ENCODE results near the gene USP32.

Gene USP32

DNA sequence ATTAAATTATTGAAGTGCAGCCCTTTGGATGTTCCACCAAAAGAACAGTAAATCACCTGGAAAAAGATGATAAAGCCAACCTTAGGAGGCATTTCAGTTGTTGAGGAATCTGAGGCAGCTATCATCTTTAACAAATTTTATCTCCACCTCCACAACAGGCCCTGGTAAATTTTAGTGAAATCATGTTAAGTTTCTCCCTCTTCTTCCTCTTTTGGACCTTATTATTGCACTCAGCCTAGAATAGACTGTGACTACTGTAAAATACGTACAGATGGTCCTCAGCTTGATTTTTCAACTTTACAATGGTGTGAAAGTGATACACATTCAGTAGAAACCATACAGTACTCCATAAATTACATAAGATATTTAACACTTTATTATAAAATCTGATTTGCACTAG, 90.3 kb downstream of the USP32 start:
- DNase-seq (ENCODE audit: low read depth in 3 of 3): no peak

DNA sequence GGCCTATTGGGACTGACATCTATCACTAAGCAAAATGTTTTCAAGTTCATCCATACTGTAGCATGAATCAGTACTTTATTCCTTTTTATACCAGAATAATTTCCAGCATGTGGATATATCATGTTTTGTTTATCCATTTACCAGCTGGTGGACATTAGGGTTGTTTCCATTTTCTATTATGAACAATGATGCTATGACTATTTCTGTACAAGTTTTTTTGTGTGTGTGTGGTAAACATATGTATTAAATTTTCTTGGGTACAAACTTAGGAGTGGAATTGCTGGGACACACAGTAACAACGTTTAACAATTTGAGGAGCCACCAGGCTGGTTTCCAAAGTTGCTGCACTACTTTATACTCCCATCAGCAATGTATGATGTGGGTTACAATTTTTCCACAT, 91.0 kb downstream of the USP32 start:
- no peak for DNase-seq (ENCODE audit: low read depth in 3 of 3)

- DNase-seq (ENCODE audit: low read depth in 3 of 3): no peak
These were observed 91.9 kb downstream of the USP32 start for GRCh38 chr17:60300011-60300410.

DNA sequence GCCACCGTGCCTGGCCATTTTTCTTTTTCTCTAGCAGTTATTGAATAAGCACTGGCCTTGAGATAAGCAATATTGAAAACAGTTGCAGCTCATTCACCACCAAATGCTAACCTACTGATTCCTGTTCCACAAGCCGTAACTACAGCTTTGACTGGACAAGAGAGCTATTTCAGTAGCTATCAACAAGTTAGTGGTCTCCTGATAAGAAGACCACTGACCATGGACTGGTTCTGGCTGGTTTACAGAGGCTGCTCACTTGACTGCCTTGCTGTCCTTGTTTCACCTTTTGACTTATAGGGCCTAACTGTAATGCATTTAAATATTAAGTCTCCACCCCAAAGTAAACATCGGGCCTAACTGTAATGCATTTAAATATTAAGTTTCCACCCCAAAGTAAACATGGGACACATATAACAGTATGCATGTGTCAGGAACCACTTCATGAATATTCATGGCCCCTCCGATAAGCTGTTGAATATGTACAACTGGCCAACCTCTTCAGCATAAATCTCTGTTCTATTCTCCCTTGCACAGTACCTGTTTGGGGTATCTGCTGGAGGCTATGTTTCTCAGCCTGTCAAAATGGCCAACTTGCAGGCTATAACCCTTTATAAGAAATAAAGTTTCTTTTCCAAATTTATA, 94.1 kb downstream of the USP32 start:
- no peak for DNase-seq (ENCODE audit: low read depth in 3 of 3)

DNA sequence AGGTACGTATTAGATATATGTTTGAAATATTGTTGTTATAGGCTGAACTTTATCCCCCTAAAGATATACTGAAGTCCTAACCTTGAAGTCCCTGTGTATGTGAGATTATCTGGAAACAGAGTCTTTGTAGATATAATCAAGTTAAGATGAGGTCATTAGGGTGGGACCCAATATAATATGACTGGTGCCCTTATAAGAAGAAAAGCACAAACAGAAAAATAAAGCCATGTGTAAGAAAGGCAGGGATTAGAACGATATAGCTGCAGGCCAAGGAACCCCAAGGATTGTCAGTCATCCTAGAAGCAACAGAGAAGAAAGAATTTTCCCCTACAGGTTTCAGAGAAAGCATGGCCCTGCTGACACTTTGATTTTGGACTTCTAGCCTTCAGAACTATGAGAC, 95.8 kb downstream of the USP32 start:
- DNase-seq (ENCODE audit: low read depth in 3 of 3): no peak

GRCh38 chr17:60293580-60294335, 98.2 kb downstream of the USP32 start:
- no peak for DNase-seq (ENCODE audit: low read depth in 3 of 3)

GRCh38 chr17:60292697-60293096, 99.2 kb downstream of the USP32 start:
- no peak for DNase-seq (ENCODE audit: low read depth in 3 of 3)

GRCh38 chr17:60284709-60285108, 107.2 kb downstream of the USP32 start:
- DNase-seq (ENCODE audit: low read depth in 3 of 3): no peak

- no peak for DNase-seq (ENCODE audit: low read depth in 3 of 3)
These were observed 108.1 kb downstream of the USP32 start for GRCh38 chr17:60283816-60284215.

- no peak for DNase-seq (ENCODE audit: low read depth in 3 of 3)
These were observed 111.3 kb downstream of the USP32 start for GRCh38 chr17:60280673-60281072.

DNA sequence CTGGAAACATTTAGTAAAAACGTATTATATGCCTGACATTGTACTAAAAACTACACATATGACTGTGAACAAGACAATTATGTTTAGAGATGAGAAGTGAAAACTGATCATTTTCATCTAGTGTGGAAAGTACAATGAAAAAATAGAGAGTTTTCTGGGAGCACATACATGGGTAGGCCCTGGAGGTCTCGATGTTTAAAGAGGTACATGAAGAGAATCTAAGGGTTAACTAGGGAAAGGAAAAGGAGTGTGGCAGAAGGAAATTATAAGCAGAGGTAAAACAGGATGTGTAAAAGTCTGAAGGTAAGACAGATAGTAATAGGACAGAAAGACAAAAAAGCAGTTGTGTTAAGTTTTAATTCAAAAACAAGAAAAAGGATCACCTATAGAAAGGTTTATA, 113.7 kb downstream of the USP32 start:
- DNase-seq (ENCODE audit: low read depth in 3 of 3): no peak

- DNase-seq (ENCODE audit: low read depth in 3 of 3): no peak
These were observed 114.7 kb downstream of the USP32 start for GRCh38 chr17:60277258-60277657.

DNA sequence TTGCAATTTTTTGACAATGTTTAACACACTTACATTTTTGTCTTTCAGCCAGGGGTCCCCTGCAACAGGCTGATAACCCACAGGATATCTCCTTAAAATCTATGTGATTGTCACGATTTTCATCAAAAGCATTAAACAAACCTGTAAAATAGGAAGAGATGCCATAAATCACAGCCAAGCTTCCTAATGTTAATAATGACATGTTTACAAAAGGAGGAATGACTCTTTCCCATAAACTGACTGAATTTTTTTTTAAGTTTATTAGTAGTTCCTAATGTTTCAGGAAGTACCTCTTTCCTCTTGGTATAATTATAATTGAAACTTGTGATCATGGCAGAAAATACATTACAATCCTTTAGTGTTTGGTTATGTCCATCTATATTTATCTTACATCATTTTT, 122.5 kb downstream of the USP32 start:
- no peak for DNase-seq (ENCODE audit: low read depth in 3 of 3)

DNA sequence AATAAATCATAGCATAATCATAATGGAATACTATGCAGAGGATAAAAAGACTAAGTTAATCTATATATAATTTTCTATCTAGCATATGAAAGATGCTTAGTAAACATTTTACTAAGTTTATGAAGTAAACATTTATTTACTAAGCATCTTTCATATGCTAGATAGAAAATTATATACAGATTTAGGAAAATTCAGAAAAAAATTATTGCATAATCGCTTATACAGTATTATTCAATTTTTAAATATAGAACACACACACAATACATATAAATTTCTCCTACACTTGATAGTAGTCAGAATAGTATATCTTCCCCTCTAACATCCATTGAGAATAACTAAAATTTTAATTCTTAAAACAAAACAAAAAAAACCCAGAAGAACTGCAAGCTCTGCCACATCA, 131.4 kb downstream of the USP32 start:
- no peak for DNase-seq (ENCODE audit: low read depth in 3 of 3)

DNA sequence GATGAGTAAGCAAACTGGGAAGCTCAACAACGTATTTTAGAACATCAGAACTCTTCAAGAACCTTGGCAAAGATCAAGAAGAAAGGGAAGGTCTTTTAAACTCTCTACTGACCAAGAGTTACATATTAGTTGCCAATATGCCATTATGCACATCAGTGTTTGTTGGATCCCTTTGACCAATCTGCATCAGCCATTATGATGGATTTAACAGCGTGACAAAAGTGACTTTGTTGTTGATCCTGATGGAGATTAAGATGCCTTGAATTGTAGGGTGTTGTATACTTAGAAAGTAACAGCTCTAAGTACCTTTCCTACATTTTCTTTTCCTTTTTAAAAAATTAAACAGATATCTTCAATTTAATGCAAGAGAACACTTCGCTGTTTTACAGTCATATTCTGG, 133.6 kb downstream of the USP32 start:
- no peak for DNase-seq (ENCODE audit: low read depth in 3 of 3)

DNA sequence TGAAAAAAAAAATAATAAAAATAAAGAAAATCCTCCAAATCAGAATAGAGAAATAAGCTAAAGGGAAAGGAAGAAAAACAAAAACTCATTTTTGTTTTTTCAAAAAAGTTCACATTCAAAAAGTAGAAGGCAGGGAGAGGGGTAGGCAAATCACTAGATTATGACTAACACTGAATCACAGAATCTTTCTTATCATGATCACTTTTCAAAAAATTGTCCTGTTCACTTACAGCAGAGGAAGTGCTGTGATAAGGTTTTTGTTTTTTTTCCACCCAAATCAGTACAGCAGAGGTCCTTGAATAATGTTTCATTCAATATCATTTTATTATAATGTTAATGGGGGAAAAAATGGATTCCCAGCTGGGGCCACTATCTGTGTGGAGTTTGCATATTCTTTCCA, 135.8 kb downstream of the USP32 start:
- no peak for DNase-seq (ENCODE audit: low read depth in 3 of 3)

DNA sequence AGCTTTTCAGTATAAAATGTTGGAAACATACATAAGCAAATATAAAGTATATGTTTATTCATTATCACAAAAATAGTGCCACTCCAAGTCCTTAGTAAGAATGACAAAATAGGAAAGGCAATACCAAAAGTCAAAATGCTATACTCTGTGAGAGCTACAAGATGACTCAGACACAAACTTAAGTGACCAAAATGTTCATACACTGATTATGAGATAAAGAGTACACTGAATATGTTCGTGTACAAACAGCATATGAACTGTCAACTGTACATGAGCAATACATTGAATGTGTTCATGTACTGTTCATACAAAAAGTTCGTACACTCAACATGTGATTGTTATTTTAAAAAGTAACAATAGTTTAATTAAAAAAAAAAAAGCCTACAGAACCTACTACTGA, 138.9 kb downstream of the USP32 start:
- no peak for DNase-seq (ENCODE audit: low read depth in 3 of 3)

- no peak for DNase-seq (ENCODE audit: low read depth in 3 of 3)
These were observed 139.5 kb downstream of the USP32 start for GRCh38 chr17:60252459-60252858.

GRCh38 chr17:60249290-60249826, 142.6 kb downstream of the USP32 start:
- DNase-seq (ENCODE audit: low read depth in 3 of 3): no peak

DNA sequence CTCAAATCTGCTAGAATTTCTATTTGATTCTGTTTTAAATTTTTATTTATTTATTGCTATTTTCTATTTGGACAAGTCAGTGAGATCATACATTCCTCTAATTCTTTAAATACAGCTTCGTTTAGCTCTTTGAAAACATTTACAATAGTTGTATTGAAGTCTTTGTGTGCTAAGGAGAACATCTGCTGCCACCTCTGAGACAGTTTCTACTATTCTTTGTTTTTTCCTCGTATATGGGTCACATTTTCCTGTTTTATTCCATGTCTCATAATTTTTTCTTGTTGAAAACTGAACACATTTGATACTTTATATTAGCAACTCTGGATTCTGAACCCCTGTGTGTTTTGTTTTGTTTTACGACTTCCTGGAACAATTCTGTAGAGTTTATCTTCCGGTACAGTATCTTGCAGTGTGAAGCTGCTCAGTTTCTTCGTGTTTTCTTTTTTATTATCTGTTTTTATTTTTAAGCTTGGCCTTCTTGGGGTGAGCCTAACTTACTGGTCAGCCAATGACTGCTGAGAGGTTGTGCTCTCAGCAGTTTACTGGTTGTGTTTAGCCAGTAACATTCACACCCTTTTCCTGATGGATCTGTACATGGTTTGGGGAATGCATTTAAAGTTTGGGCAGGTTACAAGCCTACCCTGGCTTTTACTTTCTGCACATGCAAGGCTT, 143.2 kb downstream of the USP32 start:
- DNase-seq (ENCODE audit: low read depth in 3 of 3): no peak

DNA sequence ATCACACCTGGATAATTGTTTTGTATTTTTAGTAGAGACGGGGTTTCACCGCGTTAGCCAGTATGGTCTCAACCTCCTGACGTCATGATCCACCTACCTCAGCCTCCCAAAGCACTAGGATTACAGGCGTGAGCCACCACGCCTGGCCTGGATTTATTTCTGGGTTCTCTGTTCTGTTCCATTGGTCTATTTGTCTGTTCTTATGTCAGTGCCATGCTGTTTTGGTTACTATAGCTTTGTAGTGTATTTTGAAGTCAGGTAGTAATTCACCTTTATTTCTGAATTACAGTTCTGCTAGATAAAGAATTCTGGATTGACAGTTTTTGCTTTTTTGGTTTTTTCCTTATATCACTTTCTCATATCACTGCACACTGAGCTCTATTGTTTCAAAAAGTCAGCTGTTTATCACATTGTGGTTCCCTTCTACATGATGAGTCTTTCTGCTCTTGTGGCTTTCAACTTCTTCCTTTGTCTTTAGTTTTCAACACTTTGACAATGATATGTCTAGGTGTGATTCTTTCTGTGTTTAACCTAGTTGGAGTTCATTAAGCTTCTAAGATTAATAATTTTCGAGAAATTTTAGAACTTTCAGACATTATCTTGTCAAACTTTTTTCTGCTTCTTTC, 144.0 kb downstream of the USP32 start:
- DNase-seq (ENCODE audit: low read depth in 3 of 3): no peak

- no peak for DNase-seq (ENCODE audit: low read depth in 3 of 3)
These were observed 147.3 kb downstream of the USP32 start for GRCh38 chr17:60244656-60245055.
